Fibroblast of lung (primary cell): Measurements from ENCODE around the gene TBC1D14.

ENCODE experiments used
- EZH2 ChIP-seq: IDR thresholded peaks from 2 replicates; pipeline ENCODE4 v1.5.1; 2012; ENCODE audit warnings: low read length, control low read depth, mild to moderate bottlenecking; ENCODE audit errors: missing control alignments
- TF ChIP-seq, protein P1 (sequence below), 2 donors: IDR thresholded peaks in 1 of 2; conservative IDR thresholded peaks in 1 of 2; 1 replicate in 1 of 2; 2 replicates in 1 of 2; pipeline ENCODE4 v1.5.1; 2011 to 2012; ENCODE audit warnings: low read length in 2 of 2, control low read depth in 1 of 2, inconsistent platforms in 1 of 2, low read depth in 1 of 2, mild to moderate bottlenecking in 1 of 2

DNA sequence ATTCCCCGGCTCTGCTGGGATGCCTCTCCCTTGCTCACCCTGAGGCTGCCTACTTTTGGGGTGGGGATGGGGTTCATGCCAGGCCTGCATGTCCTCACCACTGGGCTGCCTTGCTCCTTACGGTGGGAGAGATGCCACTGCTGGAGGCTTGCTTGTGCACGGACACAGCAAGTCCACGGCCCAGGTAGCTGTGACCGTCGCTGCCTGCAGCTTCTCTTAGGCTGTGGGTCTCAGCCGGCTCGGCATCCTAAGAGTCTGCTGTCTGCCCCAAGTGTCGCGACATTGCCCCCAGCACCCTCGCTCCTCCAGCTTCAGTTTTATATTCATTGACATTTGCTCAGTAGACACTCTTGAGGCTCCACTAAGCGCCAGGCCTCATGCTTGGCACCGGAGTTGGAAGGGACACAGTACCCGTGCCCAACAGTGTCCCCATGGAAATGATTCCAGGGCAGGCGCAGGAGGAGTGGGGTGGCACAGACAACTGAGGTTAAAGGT lies 58.3 kb downstream of the TBC1D14 start:
- TF ChIP-seq, protein P1, sequence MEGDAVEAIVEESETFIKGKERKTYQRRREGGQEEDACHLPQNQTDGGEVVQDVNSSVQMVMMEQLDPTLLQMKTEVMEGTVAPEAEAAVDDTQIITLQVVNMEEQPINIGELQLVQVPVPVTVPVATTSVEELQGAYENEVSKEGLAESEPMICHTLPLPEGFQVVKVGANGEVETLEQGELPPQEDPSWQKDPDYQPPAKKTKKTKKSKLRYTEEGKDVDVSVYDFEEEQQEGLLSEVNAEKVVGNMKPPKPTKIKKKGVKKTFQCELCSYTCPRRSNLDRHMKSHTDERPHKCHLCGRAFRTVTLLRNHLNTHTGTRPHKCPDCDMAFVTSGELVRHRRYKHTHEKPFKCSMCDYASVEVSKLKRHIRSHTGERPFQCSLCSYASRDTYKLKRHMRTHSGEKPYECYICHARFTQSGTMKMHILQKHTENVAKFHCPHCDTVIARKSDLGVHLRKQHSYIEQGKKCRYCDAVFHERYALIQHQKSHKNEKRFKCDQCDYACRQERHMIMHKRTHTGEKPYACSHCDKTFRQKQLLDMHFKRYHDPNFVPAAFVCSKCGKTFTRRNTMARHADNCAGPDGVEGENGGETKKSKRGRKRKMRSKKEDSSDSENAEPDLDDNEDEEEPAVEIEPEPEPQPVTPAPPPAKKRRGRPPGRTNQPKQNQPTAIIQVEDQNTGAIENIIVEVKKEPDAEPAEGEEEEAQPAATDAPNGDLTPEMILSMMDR (conservative IDR thresholded peaks at IDR 0.05 in 1 of 2, IDR thresholded peaks at IDR 0.05 in 1 of 2; ENCODE audit: low read depth in 1 of 2, low read length in 2 of 2) = no peak
- TF ChIP-seq EZH2 = no peak
